ENCODE results near the gene DLGAP4.
A peak's percentile ranks its signal among the peaks of the same experiment; 100 is the strongest.

DLGAP4 gene, protein sequence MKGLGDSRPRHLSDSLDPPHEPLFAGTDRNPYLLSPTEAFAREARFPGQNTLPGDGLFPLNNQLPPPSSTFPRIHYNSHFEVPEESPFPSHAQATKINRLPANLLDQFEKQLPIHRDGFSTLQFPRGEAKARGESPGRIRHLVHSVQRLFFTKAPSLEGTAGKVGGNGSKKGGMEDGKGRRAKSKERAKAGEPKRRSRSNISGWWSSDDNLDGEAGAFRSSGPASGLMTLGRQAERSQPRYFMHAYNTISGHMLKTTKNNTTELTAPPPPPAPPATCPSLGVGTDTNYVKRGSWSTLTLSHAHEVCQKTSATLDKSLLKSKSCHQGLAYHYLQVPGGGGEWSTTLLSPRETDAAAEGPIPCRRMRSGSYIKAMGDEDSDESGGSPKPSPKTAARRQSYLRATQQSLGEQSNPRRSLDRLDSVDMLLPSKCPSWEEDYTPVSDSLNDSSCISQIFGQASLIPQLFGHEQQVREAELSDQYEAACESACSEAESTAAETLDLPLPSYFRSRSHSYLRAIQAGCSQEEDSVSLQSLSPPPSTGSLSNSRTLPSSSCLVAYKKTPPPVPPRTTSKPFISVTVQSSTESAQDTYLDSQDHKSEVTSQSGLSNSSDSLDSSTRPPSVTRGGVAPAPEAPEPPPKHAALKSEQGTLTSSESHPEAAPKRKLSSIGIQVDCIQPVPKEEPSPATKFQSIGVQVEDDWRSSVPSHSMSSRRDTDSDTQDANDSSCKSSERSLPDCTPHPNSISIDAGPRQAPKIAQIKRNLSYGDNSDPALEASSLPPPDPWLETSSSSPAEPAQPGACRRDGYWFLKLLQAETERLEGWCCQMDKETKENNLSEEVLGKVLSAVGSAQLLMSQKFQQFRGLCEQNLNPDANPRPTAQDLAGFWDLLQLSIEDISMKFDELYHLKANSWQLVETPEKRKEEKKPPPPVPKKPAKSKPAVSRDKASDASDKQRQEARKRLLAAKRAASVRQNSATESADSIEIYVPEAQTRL

DNA sequence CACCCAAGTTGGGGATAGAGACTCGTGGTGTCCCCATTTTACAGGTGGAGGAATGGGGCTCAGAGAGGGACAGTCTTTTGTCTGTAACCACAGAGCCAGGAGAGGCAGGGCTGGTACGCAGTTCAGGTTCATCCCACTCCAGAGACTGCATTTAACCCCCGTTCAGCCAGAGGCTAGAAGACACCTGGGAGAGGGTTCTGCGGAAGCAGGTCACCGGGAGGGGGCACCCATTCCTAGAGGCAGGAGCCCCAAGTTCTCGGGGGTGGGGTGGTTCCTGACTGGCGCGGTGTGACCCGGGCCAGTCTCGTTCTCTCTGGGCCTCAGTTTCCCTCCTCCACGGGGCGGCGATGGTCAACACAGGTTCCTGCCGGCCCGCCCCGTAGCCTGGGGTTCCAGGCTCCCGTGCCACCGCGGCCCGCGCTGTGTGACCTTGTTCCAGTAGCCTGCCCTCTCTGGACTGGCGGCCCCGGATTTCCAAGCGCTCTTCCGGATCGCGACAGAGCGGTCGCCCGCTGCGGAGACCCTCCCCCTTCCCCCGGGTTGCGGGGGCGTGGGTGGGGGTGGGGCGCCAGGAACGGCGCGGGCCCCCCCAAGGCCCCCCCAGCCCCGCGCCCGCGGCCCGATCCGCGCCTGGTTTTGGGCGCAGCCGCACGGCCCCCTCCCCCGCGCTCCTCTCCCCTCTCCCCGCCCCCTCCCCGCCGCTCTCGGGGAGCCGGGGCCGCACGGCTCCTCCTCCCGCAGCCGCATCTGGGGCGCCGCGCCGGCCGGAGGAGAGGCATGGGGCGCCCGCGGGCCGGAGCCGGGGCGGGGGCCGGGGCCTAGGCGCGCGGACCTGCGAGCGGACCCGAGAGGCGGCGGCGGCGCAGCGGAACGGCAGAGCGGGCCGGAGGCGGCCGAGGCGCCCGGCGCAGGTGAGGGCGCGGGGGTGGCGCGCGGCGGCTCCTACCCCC, at the start of gene DLGAP4:
TSS of gene DLGAP4 (plus strand) at position 738 of the 950 bp plus-strand sequence. CDS start 125,379 bp downstream, outside the sequence.
- no peak for DNase-seq

DNA sequence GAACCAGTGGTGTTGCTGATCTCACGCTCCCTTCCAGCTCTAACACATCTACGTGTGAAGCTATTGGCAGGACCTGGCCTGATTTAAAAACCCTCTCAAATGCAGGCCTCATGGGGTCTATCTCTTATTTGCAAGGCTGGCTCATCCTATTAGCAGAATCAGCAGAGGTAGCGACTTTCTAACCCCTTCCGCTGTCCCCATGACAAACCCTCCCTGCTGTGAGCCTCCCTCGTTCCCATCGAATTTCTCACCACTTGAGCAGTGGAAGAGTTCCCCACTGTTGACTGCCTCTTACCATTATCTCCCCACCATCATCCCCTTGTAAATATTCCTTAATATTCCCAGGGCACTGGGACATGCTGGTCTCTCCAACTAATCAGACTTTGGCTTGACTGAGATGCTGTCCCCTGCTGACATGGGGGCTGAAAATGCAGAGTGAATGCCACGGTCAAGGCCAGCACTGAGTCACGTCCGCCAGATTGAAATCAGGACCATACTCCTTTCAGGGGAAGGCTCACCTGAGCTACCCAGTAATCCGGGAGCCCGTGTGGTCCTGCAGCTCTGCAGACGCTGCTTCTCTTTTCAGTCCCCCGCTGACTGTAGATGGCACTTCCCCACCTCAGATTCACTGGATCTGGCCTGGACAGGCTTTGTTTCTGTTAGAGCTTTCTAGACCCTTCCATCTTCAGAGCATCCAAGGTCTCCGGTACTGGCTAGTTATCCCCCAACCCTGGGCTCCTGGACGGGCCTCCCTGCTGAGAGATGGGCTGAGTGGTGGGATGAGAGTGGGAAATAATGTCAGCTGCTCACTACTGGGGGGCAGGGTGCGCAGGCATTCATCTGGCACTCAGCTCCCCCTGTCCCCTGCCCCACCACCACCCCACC, 46.7 kb upstream of the DLGAP4 start:
- DNase-seq, result no peak

- no peak for DNase-seq
Measured at GRCh38 chr20:36260316-36260715, 45.8 kb upstream of the DLGAP4 start.

DNA sequence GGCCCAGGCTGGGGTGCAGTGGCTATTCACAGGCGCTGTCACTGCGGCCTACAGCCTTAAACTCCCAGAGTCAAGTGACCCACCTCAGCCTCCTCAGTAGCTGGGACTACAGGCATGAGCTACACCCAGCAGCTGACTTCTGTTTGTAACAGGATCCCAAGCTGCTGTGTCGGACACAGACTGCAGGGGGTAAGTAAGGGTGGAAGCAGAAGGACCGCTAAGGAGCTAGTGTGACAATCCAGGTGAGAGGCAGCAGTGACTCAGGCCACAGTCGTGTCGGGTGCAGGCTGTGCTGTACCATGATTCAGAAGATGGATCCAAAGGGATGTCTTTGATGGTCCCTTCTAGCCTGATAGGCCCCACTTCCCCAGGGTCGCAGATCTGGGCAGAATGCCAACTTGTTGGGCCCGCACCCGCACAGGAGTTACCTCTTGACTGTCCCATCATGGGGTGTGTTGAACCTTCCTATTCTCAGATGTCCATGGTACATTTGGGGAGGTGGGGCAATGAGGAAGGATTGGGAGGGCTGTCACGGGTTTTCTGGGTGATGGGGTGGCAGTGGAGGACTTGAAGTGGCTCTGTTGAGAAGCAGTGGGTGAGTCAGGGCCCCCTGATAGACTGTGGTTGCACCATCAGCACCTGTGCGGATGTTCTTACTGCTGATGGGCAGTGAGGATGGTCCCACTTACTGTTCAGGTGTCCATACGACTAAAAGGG, 44.6 kb upstream of the DLGAP4 start:
- DNase-seq, result no peak

DNA sequence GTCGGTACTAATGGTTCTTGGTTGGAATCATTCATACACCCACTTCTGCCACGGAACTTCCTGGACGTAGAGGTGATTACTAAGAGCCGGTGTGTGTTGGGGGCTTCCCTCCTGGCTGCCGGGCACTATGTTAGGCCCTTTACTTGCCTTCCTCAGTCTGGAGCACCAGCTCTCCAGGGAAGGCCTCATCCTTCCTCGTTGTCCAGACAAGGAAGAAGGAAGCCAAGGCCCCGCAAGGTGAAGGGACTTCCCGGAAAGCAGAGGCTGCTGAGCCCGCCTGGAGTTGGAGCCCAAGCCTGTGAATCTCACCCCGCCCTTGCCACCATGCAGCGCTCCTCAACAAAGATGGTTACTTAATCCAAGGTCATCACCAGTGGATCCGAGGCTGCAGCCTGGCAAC, 43.7 kb upstream of the DLGAP4 start:
- DNase-seq, result no peak

- DNase-seq, result no peak
Measured at GRCh38 chr20:36264426-36265246, 41.5 kb upstream of the DLGAP4 start.

DNA sequence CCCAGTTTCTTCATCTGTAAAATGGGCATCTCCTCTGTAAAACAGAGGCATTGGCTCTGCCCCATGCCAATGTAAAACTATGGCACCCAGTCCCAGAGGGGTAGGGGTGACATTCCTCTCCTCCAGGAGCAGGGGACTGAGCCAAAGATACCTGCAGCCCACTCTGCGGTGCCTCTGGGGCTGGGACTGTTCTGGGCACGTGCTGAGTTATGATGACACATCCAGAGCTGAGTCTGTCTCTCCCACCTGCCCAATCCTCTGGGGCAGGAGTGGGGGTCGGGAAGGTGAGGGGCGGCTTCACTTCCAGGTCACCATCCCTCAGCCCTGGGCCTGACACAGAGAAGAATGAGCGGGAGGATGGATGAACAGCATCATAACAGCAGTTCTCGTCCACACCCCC, 40.0 kb upstream of the DLGAP4 start:
- no peak for DNase-seq

- DNase-seq, result no peak
Measured at GRCh38 chr20:36267605-36268381, 38.3 kb upstream of the DLGAP4 start.

DNA sequence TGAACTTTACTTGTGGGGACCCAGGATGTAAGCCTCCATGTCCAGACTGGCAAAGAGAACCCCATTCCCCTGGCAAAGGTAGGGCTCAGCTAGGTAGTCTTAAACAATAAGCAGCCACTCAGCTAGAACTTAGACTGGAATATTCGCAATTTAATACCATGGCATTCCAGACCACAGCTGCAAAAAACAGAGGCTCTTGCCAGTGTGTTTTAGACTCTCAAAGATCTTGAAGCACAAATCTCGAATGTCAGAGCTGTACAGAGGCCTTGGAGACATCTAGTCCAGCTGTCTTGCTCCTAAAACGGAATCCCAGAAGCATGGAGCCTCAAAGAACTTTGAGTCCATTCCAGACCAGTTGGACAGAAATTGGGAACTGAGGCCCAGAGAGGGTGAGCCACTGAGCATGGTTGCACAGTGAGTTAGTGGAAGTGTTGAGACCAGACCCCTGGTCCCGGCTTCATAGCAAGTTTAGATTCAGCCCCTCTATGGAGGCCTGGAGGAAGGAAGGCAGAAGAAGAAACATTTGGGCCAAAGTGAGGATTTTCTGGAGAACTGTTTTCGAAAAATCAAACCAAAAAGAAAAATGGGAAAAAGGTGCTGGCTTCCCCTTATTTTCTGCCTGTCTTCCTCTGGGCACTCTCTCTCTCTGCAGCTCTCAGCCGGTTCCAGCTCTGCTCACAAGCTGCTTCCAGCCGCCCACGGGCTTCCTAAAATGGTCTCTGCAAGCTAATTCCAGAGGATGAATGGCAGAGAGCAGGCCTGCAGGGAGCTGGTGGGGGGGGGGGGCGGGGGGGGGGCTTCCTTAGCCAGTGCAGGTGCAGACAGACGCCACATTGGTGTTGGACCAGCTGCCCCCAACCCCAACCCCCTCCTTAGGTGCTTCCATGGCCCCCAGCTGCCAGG, 37.4 kb upstream of the DLGAP4 start:
- DNase-seq, result no peak

DNA sequence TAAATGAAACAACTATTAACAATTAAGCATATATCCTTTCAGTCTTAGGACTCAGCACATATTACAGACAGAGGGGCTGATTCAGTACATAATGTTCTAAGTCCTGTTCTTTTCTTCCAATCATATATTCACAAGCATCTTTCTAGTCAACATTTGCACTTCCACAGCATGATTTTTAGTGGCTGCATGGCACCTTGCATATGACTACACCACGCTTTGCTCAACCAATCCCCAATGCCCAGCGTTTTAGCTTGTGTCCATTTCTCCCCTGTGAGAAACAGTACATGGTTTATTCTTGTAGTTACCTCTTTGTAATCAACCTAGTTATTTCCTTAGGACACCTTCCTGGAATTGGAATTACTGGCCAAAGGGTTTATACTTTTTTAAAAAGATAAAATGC, 36.6 kb upstream of the DLGAP4 start:
- no peak for DNase-seq

- DNase-seq, result no peak
Measured at GRCh38 chr20:36270744-36271638, 35.1 kb upstream of the DLGAP4 start.

DNA sequence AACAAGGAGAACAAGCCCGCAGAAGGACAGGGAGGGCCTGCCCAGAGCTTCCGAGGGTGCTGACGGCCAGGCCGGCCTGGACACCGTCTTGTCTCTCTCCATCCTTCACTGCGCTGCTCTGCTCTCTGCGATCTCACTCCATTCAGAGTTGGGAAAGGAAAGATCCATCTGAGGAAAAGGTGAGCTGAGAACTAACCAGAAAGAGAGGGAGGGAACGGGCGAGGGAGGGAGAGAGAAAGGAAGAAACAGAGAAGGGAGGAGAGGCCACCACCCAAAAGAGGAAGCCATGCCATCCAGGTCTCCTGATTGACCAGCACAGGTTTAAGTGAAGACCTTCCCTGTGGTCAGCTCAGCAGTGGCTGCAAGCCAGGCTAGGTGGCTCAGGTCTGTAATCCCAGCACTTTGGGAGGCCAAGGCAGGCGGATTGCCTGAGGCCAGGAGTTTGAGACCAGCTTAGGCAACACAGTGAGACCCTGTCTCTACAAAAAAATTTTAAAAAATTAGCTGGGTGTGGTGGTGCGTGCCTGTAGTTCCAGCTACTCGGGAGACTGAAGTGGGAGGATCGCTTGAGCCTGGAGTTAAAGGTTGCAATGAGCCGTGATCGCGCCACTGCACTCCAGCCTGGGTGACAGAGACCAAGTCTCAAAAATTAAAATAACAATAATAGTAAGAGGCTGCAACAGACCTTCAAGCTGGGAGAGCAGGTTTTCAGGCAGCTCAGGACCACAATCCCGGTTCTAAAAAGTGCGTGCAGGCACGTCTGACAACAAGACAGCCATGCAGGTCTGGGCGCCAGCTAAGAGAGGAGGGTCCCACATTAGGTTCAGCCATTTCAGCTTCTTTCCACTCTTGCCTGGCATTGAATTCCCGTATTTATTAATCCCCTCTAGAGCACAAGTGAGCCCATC, 34.2 kb upstream of the DLGAP4 start:
- no peak for DNase-seq

DNA sequence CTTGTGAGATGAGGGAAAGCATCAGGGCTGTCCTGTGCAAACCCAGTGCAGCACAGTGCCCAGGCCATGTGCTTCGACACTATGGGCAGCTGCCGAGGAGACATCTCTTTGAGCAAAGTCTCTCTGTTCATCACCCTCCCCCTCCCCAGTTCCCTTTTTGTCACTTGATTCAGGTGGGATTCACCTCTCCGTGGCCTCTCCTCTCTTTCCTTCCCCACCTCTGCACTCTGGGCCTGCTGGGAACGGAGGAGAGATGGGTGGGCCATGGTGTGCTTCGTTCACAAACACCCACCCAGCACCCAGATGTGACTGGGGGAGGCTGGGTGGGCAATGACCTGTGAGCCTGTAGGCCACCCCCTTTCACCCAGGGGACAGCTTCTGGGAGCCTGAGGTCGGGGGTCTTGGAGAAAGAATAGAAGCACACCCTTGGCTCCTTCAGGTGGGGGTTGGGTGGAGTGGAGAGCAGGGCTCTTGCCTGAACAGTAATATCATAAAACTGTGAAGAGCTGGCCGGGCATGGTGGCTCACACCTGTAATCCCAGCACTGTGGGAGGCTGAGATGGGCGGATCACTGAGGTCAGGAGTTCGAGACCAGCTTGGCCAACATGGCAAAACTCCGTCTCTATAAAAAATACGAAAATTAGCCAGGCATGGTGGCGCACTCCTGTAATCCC, 33.5 kb upstream of the DLGAP4 start:
- DNase-seq, result no peak

GRCh38 chr20:36273414-36274180, 32.5 kb upstream of the DLGAP4 start:
- DNase-seq, result peak; percentile 19
